A549 (cell line): ENCODE results near the gene FOS. TPM values are rescaled to one million over a fixed set of nuclear protein-coding genes. Genes with fewer than 3 reads are reported as not detected.
A peak's percentile ranks its signal among the peaks of the same experiment; 100 is the strongest.

Experiments used
- ATAC-seq, 2 experiments: fragments of 200-7000 bp in 1 of 2; fragments of >200 bp in 1 of 2; cut with Nextera tagmentation in 1 of 2; cut with Tn5 transposase in 1 of 2; 3 replicates each; pipeline versions ENCODE4 v1.8.0 to v1.9.1; 2018 to 2020; ENCODE audit warnings: mild to moderate bottlenecking in 1 of 2, moderate library complexity in 1 of 2
- CTCF ChIA-PET: fragments of 300-600 bp; sonication (Branson Sonifier 250); formaldehyde crosslinking; extraction: SDS; loops from one replicate; lab custom pipeline; 2021; ENCODE audit warnings: antibody characterized with exemption, inconsistent platforms; lab: Yijun Ruan, JAX
- POLR2A ChIA-PET: fragments of 350-600 bp; formaldehyde crosslinking; extraction: SDS; loops from one replicate; lab custom pipeline; 2021; ENCODE audit warnings: antibody characterized with exemption, inconsistent platforms; lab: Yijun Ruan, JAX
- DNase-seq, 2 experiments: peaks; one replicate each; pipeline versions ENCODE4 v3.0.0 to v3.0.0-alpha.2; 2011 to 2016; ENCODE audit warnings: low read depth in 1 of 2, low spot score in 1 of 2
- FAIRE-seq: peaks from 2 replicates; lab custom pipeline; 2011; peaks lifted over from hg19 to GRCh38; lab: Jason Lieb, UNC
- H3K27ac ChIP-seq, 2 experiments: fragments of >200 bp; sonication (Bioruptor Twin); formaldehyde crosslinking; 3 replicates each; pipeline ENCODE4 v1.5.1; 2016 to 2017
- H3K4me1 ChIP-seq: fragments of >200 bp; sonication (Bioruptor Twin); formaldehyde crosslinking; 3 replicates; pipeline ENCODE4 v1.6.1; 2016
- H3K4me2 ChIP-seq: fragments of >200 bp; sonication (Bioruptor Twin); formaldehyde crosslinking; 3 replicates; pipeline ENCODE4 v1.6.1; 2016
- H3K4me3 ChIP-seq: fragments of >200 bp; sonication (Bioruptor Twin); formaldehyde crosslinking; 3 replicates; pipeline ENCODE4 v1.5.1; 2016
- H3K9me3 ChIP-seq: fragments of >200 bp; sonication (Bioruptor Twin); formaldehyde crosslinking; 3 replicates; pipeline ENCODE4 v1.6.1; 2016
- CBX8 ChIP-seq: fragments of 200-600 bp; sonication (generic); IDR thresholded peaks from 2 replicates; pipeline ENCODE4 v1.6.1; 2016
- CHD2 ChIP-seq: fragments of 150-350 bp; IDR thresholded peaks from 2 replicates; pipeline ENCODE4 v1.6.1; 2014; ENCODE audit warnings: low read length; ENCODE audit not compliant: partially characterized antibody
- EHF ChIP-seq: fragments of 250-450 bp; sonication (Bioruptor Pico); IDR thresholded peaks from 2 replicates; pipeline ENCODE4 v1.5.0; 2020; ENCODE audit warnings: mild to moderate bottlenecking
- FOSB ChIP-seq: fragments of 250-450 bp; sonication (Bioruptor Pico); IDR thresholded peaks from 2 replicates; pipeline ENCODE4 v1.5.0; 2020; ENCODE audit warnings: mild to moderate bottlenecking, moderate library complexity
- FOXS1 ChIP-seq: fragments of 250-450 bp; sonication (Bioruptor Pico); IDR thresholded peaks from 2 replicates; pipeline ENCODE4 v1.5.0; 2020; ENCODE audit warnings: mild to moderate bottlenecking, moderate library complexity
- HOXA7 ChIP-seq: fragments of 250-450 bp; sonication (Bioruptor Pico); IDR thresholded peaks from 2 replicates; pipeline ENCODE4 v1.5.0; 2020; ENCODE audit warnings: mild to moderate bottlenecking, moderate library complexity
- HOXB5 ChIP-seq: fragments of 250-450 bp; sonication (Bioruptor Pico); IDR thresholded peaks from 2 replicates; pipeline ENCODE4 v1.5.0; 2020; ENCODE audit warnings: mild to moderate bottlenecking, moderate library complexity
- JUN ChIP-seq, 2 experiments: fragments of >200 bp; sonication (Bioruptor Twin); formaldehyde crosslinking; IDR thresholded peaks; 2 replicates in 1 of 2; 3 replicates in 1 of 2; pipeline ENCODE4 v1.6.1; 2016 to 2017
- MAZ ChIP-seq: fragments of 150-350 bp; IDR thresholded peaks from 2 replicates; pipeline ENCODE4 v1.6.1; 2014; ENCODE audit warnings: antibody characterized with exemption, low read depth, low read length, borderline replicate concordance
- NFE2L2 ChIP-seq: fragments of 150-350 bp; conservative IDR thresholded peaks from 2 replicates; pipeline ENCODE4 v1.6.1; 2014; ENCODE audit warnings: low read length
- PHF8 ChIP-seq: fragments of 200-600 bp; sonication (generic); IDR thresholded peaks from 2 replicates; pipeline ENCODE4 v1.6.1; 2016; ENCODE audit warnings: low read depth, mild to moderate bottlenecking, antibody characterized with exemption, moderate library complexity, borderline replicate concordance
- RAD21 ChIP-seq, 2 experiments: fragments of >200 bp in 1 of 2; sonication (Bioruptor Twin) in 1 of 2; formaldehyde crosslinking in 1 of 2; IDR thresholded peaks in 1 of 2; conservative IDR thresholded peaks in 1 of 2; 2 replicates in 1 of 2; 3 replicates in 1 of 2; pipeline ENCODE4 v1.6.1; 2012 to 2018; ENCODE audit warnings: inconsistent platforms in 1 of 2
- RARB ChIP-seq: fragments of 250-450 bp; sonication (Bioruptor Pico); IDR thresholded peaks from 2 replicates; pipeline ENCODE4 v1.8.0; 2021; ENCODE audit warnings: mild to moderate bottlenecking, moderate library complexity
- SMC3 ChIP-seq: fragments of >200 bp; sonication (Bioruptor Twin); formaldehyde crosslinking; IDR thresholded peaks from 3 replicates; pipeline ENCODE4 v1.6.1; 2018; ENCODE audit warnings: inconsistent platforms
- TFCP2L1 ChIP-seq: fragments of 250-450 bp; sonication (Bioruptor Pico); IDR thresholded peaks from 2 replicates; pipeline ENCODE4 v1.5.0; 2021; ENCODE audit warnings: mild to moderate bottlenecking
- TP53 ChIP-seq: fragments of 250-450 bp; sonication (Bioruptor Pico); IDR thresholded peaks from 2 replicates; pipeline ENCODE4 v1.5.0; 2021; ENCODE audit warnings: mild to moderate bottlenecking, moderate library complexity
- ZFP36 ChIP-seq: fragments of 450-650 bp; IDR thresholded peaks from 2 replicates; pipeline ENCODE4 v1.6.1; 2014; ENCODE audit warnings: borderline replicate concordance; ENCODE audit not compliant: partially characterized antibody
- WGBS: methylation state at CpG from one replicate; pipeline ENCODE4 v1.1.6; 2017; ENCODE audit errors: missing lambda C conversion rate; 5-methylcytosine and 5-hydroxymethylcytosine counted together
- polyA plus RNA-seq, 4 experiments: library from polyadenylated mRNA; depleted of rRNA in 3 of 4; stranded (reverse); fragments of >200 nt; fragmentation: RNase III in 1 of 4; extraction: RNeasy Plus Mini Kit Qiagen cat#74134 plus additional on column Dnase treatment in 1 of 4; gene quantifications; 2 replicates in 3 of 4; 3 replicates in 1 of 4; pipeline ENCODE4 v1.2.3, GENCODE V29; 2011 to 2017
- TF ChIP-seq, protein P1 (sequence below): fragments of >200 bp; sonication (Bioruptor Twin); formaldehyde crosslinking; IDR thresholded peaks from 3 replicates; pipeline ENCODE4 v1.6.1; 2016
- TF ChIP-seq, protein P2 (sequence below): IDR thresholded peaks from 2 replicates; pipeline ENCODE4 v1.6.1; 2012
- TF ChIP-seq, protein P3 (sequence below): fragments of >200 bp; sonication (Bioruptor Twin); formaldehyde crosslinking; IDR thresholded peaks from 3 replicates; pipeline ENCODE4 v1.5.1; 2016

FOS gene
- polyA plus RNA-seq, 2 of the 4 experiments (the other 2 are of a cell fraction): 4.2 to 256 TPM

DNA sequence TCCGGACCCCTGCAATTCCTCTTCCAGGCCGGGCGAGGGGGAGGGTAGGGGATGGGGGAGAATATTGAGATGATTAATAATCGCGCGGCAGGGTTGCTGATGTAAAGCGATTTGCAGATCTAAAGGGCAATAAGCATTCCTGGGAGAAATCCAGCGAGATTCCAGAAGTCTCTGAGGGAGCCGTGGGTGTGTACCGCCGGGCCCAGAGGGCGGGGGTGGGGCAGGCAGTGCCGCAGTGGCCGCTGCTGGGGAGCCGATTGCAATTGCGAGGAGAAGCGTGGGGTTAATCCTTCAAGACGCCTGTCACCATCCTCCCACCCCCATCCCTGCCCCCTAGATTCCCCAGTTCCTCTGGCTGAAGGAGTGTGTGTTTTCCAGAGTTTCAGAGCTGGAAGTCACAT lies 16.4 kb downstream of the FOS start:
- H3K27ac ChIP-seq: peak overlapping the region; percentile 89 to 90
- peaks cover 26% of the 10 kb centered on the region for H3K4me1 ChIP-seq
- TF ChIP-seq MAZ (peak; percentile 18; the same call in 1 of the 2 replicates), CHD2 (peak; percentile 65), JUN (IDR thresholded peaks at IDR 0.05) (peak in 1 of 2 experiments; percentile 19; a peak in 1 of 5 replicates), ZFP36 (no peak), TFCP2L1 (CRISPR knock-in tag) (peak; percentile 55; the same call in 1 of the 2 replicates), RAD21 (conservative IDR thresholded peaks at IDR 0.05 in 1 of 2, IDR thresholded peaks at IDR 0.05 in 1 of 2) (0 out of 5 replicates have a peak, but pooled peaks of 1 of the 2 experiments have one; percentile 7), NFE2L2 (no peak)
- TF ChIP-seq, protein P1, sequence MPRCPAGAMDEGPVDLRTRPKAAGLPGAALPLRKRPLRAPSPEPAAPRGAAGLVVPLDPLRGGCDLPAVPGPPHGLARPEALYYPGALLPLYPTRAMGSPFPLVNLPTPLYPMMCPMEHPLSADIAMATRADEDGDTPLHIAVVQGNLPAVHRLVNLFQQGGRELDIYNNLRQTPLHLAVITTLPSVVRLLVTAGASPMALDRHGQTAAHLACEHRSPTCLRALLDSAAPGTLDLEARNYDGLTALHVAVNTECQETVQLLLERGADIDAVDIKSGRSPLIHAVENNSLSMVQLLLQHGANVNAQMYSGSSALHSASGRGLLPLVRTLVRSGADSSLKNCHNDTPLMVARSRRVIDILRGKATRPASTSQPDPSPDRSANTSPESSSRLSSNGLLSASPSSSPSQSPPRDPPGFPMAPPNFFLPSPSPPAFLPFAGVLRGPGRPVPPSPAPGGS: peak; percentile 37; the same call in 1 of the 3 replicates
- FAIRE-seq: no peak
- WGBS: 2% methylated on average over 13 of the region's 18 CpGs
- H3K4me3 ChIP-seq: peak overlapping the region; percentile 69
- peak overlapping the region; percentile 94 for H3K4me2 ChIP-seq
- DNase-seq: peak; percentile 81 to 87
- CTCF ChIA-PET: interaction anchor here (0.6 to 13.5 kb wide), 30 partner anchors 9 to 444 kb away, joined by 3 to 250 read pairs (median 6); partner anchors contain the start of gene NEK9
- peak; percentile 57 to 62 for ATAC-seq
- POLR2A ChIA-PET: interaction anchor here (0.6 to 2.6 kb wide), 6 partner anchors 14 to 207 kb away, joined by 3 to 19 read pairs (median 7); partner anchors contain the start of gene NEK9
- H3K9me3 ChIP-seq: no peaks in the 10 kb centered on the region

DNA sequence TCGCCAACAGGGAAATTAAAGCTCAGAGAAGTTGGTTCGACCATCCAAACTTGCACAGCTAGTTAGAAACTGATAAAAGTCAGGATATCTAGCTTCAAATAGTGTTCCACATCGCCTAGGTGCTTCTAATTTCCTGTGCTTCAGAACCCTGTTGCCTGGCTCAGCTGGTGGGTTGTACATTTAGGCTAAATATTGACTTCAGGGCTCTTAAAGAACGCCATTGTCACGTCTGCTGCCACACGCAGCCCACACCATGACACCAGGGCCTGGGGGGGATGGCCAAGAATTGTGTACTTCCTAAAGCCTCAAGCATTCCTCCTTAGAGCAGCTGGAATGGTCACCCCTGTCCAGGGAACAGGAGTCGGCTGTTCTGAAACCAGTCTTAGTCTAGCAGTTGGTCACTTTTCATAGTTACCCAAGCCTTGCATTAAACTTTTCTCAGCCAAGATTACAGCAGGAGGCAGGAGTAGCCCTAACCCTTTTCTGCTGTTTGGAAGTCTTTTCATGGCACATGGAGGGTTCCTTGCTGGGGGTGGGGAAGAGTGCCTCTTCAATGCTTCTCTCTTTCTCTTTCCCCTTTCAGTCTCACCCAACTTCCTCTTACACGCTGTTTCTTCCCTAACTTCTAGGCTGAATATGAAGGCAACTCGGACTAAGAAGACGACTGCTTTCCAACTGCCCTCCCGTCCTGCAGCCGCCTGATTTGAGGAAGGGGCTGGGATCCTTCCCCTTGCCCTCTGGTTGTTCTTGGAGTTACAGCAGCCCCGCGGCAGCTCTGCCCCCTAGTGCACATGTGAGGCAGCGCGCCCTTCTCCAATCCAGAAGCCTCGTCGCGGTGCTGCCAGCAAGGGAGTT lies 17.1 kb downstream of the FOS start:
- ChIA-PET CTCF (interaction anchor here (0.6 to 13.5 kb wide), 37 partner anchors 10 to 445 kb away, joined by 3 to 250 read pairs (median 5); partner anchors contain the start of gene NEK9), POLR2A (interaction anchor here (0.6 to 2.6 kb wide), 6 partner anchors 17 to 207 kb away, joined by 3 to 19 read pairs (median 6); partner anchors contain the start of genes FOS and NEK9)
- DNase-seq (peak; percentile 81 to 82), FAIRE-seq (no peak), ATAC-seq (peak; percentile 42 to 54; a peak in 4 of 6 replicates)
- peak overlapping the region; percentile 69 for H3K4me3 ChIP-seq
- peaks cover 26% of the 10 kb centered on the region for H3K4me1 ChIP-seq
- peak overlapping the region; percentile 89 to 90 for H3K27ac ChIP-seq
- 4% methylated on average over 19 of the region's 19 CpGs for WGBS
- no peaks in the 10 kb centered on the region for H3K9me3 ChIP-seq
- 0 out of 2 replicates have a peak, but pooled peaks have one; percentile 63 for TF ChIP-seq TP53 (CRISPR knock-in tag)
- TF ChIP-seq RAD21 (conservative IDR thresholded peaks at IDR 0.05 in 1 of 2, IDR thresholded peaks at IDR 0.05 in 1 of 2): peak; percentile 94 to 95
- TF ChIP-seq HOXA7 (CRISPR knock-in tag): peak; percentile 31; the same call in 1 of the 2 replicates
- TF ChIP-seq, protein P2, sequence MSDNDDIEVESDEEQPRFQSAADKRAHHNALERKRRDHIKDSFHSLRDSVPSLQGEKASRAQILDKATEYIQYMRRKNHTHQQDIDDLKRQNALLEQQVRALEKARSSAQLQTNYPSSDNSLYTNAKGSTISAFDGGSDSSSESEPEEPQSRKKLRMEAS: peak; percentile 25; the same call in 1 of the 2 replicates
- 0 out of 2 replicates have a peak, but pooled peaks have one; percentile 47 for TF ChIP-seq EHF (CRISPR knock-in tag)
- TF ChIP-seq MAZ: 0 out of 2 replicates have a peak, but pooled peaks have one; percentile 42
- peak; percentile 95 for TF ChIP-seq SMC3
- TF ChIP-seq CBX8: no peak
- TF ChIP-seq PHF8: no peak
- no peak for TF ChIP-seq NFE2L2
- 0 out of 2 replicates have a peak, but pooled peaks have one; percentile 34 for TF ChIP-seq FOXS1 (CRISPR knock-in tag)
- TF ChIP-seq, protein P3, sequence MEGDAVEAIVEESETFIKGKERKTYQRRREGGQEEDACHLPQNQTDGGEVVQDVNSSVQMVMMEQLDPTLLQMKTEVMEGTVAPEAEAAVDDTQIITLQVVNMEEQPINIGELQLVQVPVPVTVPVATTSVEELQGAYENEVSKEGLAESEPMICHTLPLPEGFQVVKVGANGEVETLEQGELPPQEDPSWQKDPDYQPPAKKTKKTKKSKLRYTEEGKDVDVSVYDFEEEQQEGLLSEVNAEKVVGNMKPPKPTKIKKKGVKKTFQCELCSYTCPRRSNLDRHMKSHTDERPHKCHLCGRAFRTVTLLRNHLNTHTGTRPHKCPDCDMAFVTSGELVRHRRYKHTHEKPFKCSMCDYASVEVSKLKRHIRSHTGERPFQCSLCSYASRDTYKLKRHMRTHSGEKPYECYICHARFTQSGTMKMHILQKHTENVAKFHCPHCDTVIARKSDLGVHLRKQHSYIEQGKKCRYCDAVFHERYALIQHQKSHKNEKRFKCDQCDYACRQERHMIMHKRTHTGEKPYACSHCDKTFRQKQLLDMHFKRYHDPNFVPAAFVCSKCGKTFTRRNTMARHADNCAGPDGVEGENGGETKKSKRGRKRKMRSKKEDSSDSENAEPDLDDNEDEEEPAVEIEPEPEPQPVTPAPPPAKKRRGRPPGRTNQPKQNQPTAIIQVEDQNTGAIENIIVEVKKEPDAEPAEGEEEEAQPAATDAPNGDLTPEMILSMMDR: peak; percentile 93
- no peak for TF ChIP-seq ZFP36
- peak; percentile 70 for TF ChIP-seq HOXB5 (CRISPR knock-in tag)
- TF ChIP-seq FOSB (CRISPR knock-in tag): 0 out of 2 replicates have a peak, but pooled peaks have one; percentile 60
- TF ChIP-seq, protein P1: no peak
- TF ChIP-seq RARB (CRISPR knock-in tag): peak; percentile 53; the same call in 1 of the 2 replicates
- H3K4me2 ChIP-seq: peak overlapping the region; percentile 94
